ENCODE data around the gene DIS3L2. TPM values are rescaled to one million over a fixed set of nuclear protein-coding genes. Genes with fewer than 3 reads are reported as not detected.
"Not testable (repeated sequence)": the region's sequence is repeated elsewhere in the genome, so short reads cannot be mapped to it uniquely, and the experiment has no call there.

DIS3L2 gene
- total RNA-seq, 6 donors from 2014 or later = 31.2 to 98.5 (median 50.3) TPM

- Histone ChIP-seq H3K27me3 (no peaks in the 10 kb centered on the region), H3K36me3 (peaks cover 0 to 44% (median 6%) of the 10 kb centered on the region in 4 donors), H3K9me3 (no peaks in the 10 kb centered on the region), H3K4me1 (no peaks in the 10 kb centered on the region), H3K4me3 (no peak overlapping the region), H3K27ac (no peak overlapping the region)
- DNase-seq (no peak), ATAC-seq (ENCODE audit: low FRiP score in 2 of 2) (no peak)
- no peak for TF ChIP-seq POLR2AphosphoS5 (IDR thresholded peaks at IDR 0.05)
- no peak for TF ChIP-seq EP300 (IDR thresholded peaks at IDR 0.05)
- no peak for TF ChIP-seq POLR2A (IDR thresholded peaks at IDR 0.05)
- TF ChIP-seq CTCF (IDR thresholded peaks at IDR 0.05) = no peak
Observed at GRCh38 chr2:232027530-232027929, 66.0 kb downstream of the DIS3L2 start.

- no peaks in the 10 kb centered on the region for H3K4me1 ChIP-seq
- H3K4me3 ChIP-seq = no peak overlapping the region
- H3K27me3 ChIP-seq = no peaks in the 10 kb centered on the region
- DNase-seq = no peak
- 91 to 94% methylated on average over 2 of the region's 2 CpGs for WGBS, 2 donors
- ATAC-seq (ENCODE audit: low FRiP score in 2 of 2) = no peak
- H3K9me3 ChIP-seq = no peaks in the 10 kb centered on the region
- peaks cover 0 to 38% (median 6%) of the 10 kb centered on the region in 4 donors for H3K36me3 ChIP-seq
- no peak for TF ChIP-seq POLR2A (IDR thresholded peaks at IDR 0.05)
- TF ChIP-seq POLR2AphosphoS5 (IDR thresholded peaks at IDR 0.05) = no peak
- no peak for TF ChIP-seq EP300 (IDR thresholded peaks at IDR 0.05)
- no peak for TF ChIP-seq CTCF (IDR thresholded peaks at IDR 0.05)
- no peak overlapping the region for H3K27ac ChIP-seq
Observed at GRCh38 chr2:232028071-232028470, 66.6 kb downstream of the DIS3L2 start.

- Histone ChIP-seq H3K4me1 (no peaks in the 10 kb centered on the region), H3K4me3 (no peak overlapping the region), H3K27ac (no peak overlapping the region), H3K36me3 (peaks cover 0 to 33% (median 4%) of the 10 kb centered on the region in 4 donors), H3K9me3 (no peaks in the 10 kb centered on the region), H3K27me3 (no peaks in the 10 kb centered on the region)
- DNase-seq (no peak), ATAC-seq (ENCODE audit: low FRiP score in 2 of 2) (peak in 1 of 2 donors; percentile 65)
- TF ChIP-seq POLR2AphosphoS5 (IDR thresholded peaks at IDR 0.05) (no peak), CTCF (IDR thresholded peaks at IDR 0.05) (no peak), EP300 (IDR thresholded peaks at IDR 0.05) (no peak), POLR2A (IDR thresholded peaks at IDR 0.05) (no peak)
Observed at GRCh38 chr2:232028631-232029030, 67.1 kb downstream of the DIS3L2 start.

- no peak for DNase-seq
- Histone ChIP-seq H3K27me3 (no peaks in the 10 kb centered on the region), H3K4me3 (no peak overlapping the region), H3K4me1 (no peaks in the 10 kb centered on the region), H3K36me3 (peaks cover 0 to 26% (median 3%) of the 10 kb centered on the region in 4 donors), H3K9me3 (no peaks in the 10 kb centered on the region), H3K27ac (no peak overlapping the region)
- TF ChIP-seq EP300 (IDR thresholded peaks at IDR 0.05) = no peak
- TF ChIP-seq POLR2AphosphoS5 (IDR thresholded peaks at IDR 0.05) = no peak
- no peak for TF ChIP-seq POLR2A (IDR thresholded peaks at IDR 0.05)
- TF ChIP-seq CTCF (IDR thresholded peaks at IDR 0.05) = no peak
- 58 to 86% methylated on average over 4 of the region's 4 CpGs for WGBS, 2 donors
- no peak for ATAC-seq (ENCODE audit: low FRiP score in 2 of 2)
Observed at GRCh38 chr2:232029346-232029745, 67.8 kb downstream of the DIS3L2 start.

GRCh38 chr2:232030229-232030628 is 68.7 kb downstream of the DIS3L2 start:
- WGBS, 2 donors = 91 to 92% methylated on average over 2 of the region's 2 CpGs
- no peak overlapping the region for H3K4me3 ChIP-seq
- no peak for ATAC-seq (ENCODE audit: low FRiP score in 2 of 2)

GRCh38 chr2:232035292-232035691 is 73.8 kb downstream of the DIS3L2 start:
- H3K4me3 ChIP-seq; H3K9me3 ChIP-seq; H3K27me3 ChIP-seq; H3K4me1 ChIP-seq; DNase-seq; H3K27ac ChIP-seq; H3K36me3 ChIP-seq; ATAC-seq (ENCODE audit: low FRiP score in 2 of 2): not testable (repeated sequence)
- 97 to 98% methylated on average over 2 of the region's 2 CpGs for WGBS, 2 donors

More at GRCh38 chr2:232030229-232030628, 68.7 kb downstream of the DIS3L2 start:
- DNase-seq = no peak
- no peaks in the 10 kb centered on the region for H3K9me3 ChIP-seq
- no peaks in the 10 kb centered on the region for H3K27me3 ChIP-seq
- no peak overlapping the region for H3K27ac ChIP-seq
- no peaks in the 10 kb centered on the region for H3K4me1 ChIP-seq
- H3K36me3 ChIP-seq = peaks cover 0 to 17% (median 0%) of the 10 kb centered on the region in 4 donors
- no peak for TF ChIP-seq POLR2AphosphoS5 (IDR thresholded peaks at IDR 0.05)
- TF ChIP-seq CTCF (IDR thresholded peaks at IDR 0.05) = peak in 1 of 6 experiments; percentile 15

GRCh38 chr2:232036876-232037275 is 75.4 kb downstream of the DIS3L2 start:
- DNase-seq; H3K36me3 ChIP-seq; H3K4me3 ChIP-seq; H3K27me3 ChIP-seq; H3K27ac ChIP-seq; H3K9me3 ChIP-seq; H3K4me1 ChIP-seq; ATAC-seq (ENCODE audit: low FRiP score in 2 of 2): not testable (repeated sequence)
- 93 to 100% methylated on average over 4 of the region's 4 CpGs for WGBS, 2 donors
